Activated T-helper 1 cell treated with anti-CD3 and anti-CD28 coated beads, Interleukin-12 subunit alpha, Interleukin-12 subunit beta, Interleukin-2, Interleukin-4 antibody, amounts not matched to agents 30 ng/mL and 10 ng/mL and 1 ng/mL, durations not matched to agents 14 hours and 24 hours and 36 hours (primary cell): ENCODE measurements around the gene CDKL1. TPM values are rescaled to one million over a fixed set of nuclear protein-coding genes. Genes with fewer than 3 reads are reported as not detected.
"Not testable (repeated sequence)": the region's sequence is repeated elsewhere in the genome, so short reads cannot be mapped to it uniquely, and the experiment has no call there.

Experiments used
- DNase-seq: peaks from one replicate; pipeline ENCODE4 v3.0.0; 2021; ENCODE audit warnings: low spot score
- H3K27ac Mint-ChIP-seq: one replicate; pipeline ENCODE4 v1.8.0; 2021; ENCODE audit warnings: mild to moderate bottlenecking, mixed read lengths
- H3K27me3 Mint-ChIP-seq: one replicate; pipeline ENCODE4 v1.8.0; 2022; ENCODE audit warnings: mild to moderate bottlenecking, moderate library complexity, mixed read lengths; ENCODE audit not compliant: insufficient read depth
- H3K36me3 Mint-ChIP-seq: one replicate; pipeline ENCODE4 v1.8.0; 2021; ENCODE audit warnings: low read depth, mixed read lengths
- H3K4me1 Mint-ChIP-seq: one replicate; pipeline ENCODE4 v1.8.0; 2021; ENCODE audit warnings: low read depth, mixed read lengths
- H3K4me3 Mint-ChIP-seq: one replicate; pipeline ENCODE4 v1.8.0; 2021; ENCODE audit warnings: mild to moderate bottlenecking, moderate library complexity, mixed read lengths
- H3K9me3 Mint-ChIP-seq: one replicate; pipeline ENCODE4 v1.8.0; 2021; ENCODE audit warnings: mixed read lengths
- intact Hi-C: fragments of 100-400 bp; cut with micrococcal nuclease; formaldehyde crosslinking; loops from one replicate; pipeline ENCODE4 v1.15.1; 2024
- total RNA-seq: library from RNA; stranded (reverse); gene quantifications from 2 replicates; pipeline ENCODE4 v1.2.3, GENCODE V29; 2022

CDKL1 gene
- total RNA-seq, 1 donor from 2014 or later: 2.5 TPM

GRCh38 chr14:50361473-50362403 is 34.9 kb downstream of the CDKL1 start:
- not testable (repeated sequence) for H3K27ac Mint-ChIP-seq, H3K4me3 Mint-ChIP-seq, H3K9me3 Mint-ChIP-seq, H3K27me3 Mint-ChIP-seq, H3K36me3 Mint-ChIP-seq, DNase-seq
- intact Hi-C loops: loop anchor here (2.0 kb wide), 4 partner anchors 35 to 75 kb away; partner anchors contain the start of genes CDKL1, DMAC2L and L2HGDH
- H3K4me1 Mint-ChIP-seq: peaks cover 26% of the 10 kb centered on the region

- Mint-ChIP-seq H3K27me3 (no peaks in the 10 kb centered on the region), H3K36me3 (peaks cover 10% of the 10 kb centered on the region), H3K9me3 (no peaks in the 10 kb centered on the region), H3K27ac (no peak overlapping the region), H3K4me3 (no peak overlapping the region), H3K4me1 (peaks cover 19% of the 10 kb centered on the region)
- intact Hi-C loops: no loop called here
- DNase-seq: no peak
Measured at GRCh38 chr14:50360851-50361250, 35.8 kb downstream of the CDKL1 start.

GRCh38 chr14:50360093-50360492 is 36.6 kb downstream of the CDKL1 start:
- Mint-ChIP-seq H3K4me3 (no peak overlapping the region), H3K27me3 (no peaks in the 10 kb centered on the region), H3K36me3 (peaks cover 10% of the 10 kb centered on the region), H3K27ac (no peak overlapping the region), H3K4me1 (peaks cover 19% of the 10 kb centered on the region), H3K9me3 (no peaks in the 10 kb centered on the region)
- no peak for DNase-seq
- intact Hi-C loops: no loop called here

- peaks cover 10% of the 10 kb centered on the region for H3K36me3 Mint-ChIP-seq
- H3K9me3 Mint-ChIP-seq: no peaks in the 10 kb centered on the region
- no peak for DNase-seq
- H3K4me3 Mint-ChIP-seq: no peak overlapping the region
- no peak overlapping the region for H3K27ac Mint-ChIP-seq
- H3K27me3 Mint-ChIP-seq: no peaks in the 10 kb centered on the region
- intact Hi-C loops: no loop called here
- H3K4me1 Mint-ChIP-seq: peaks cover 19% of the 10 kb centered on the region
Measured at GRCh38 chr14:50359631-50360030, 37.0 kb downstream of the CDKL1 start.

- Mint-ChIP-seq H3K36me3 (peaks cover 10% of the 10 kb centered on the region), H3K4me3 (no peak overlapping the region), H3K4me1 (peaks cover 6% of the 10 kb centered on the region), H3K27ac (no peak overlapping the region), H3K9me3 (no peaks in the 10 kb centered on the region), H3K27me3 (no peaks in the 10 kb centered on the region)
- intact Hi-C loops: no loop called here
- no peak for DNase-seq
Measured at GRCh38 chr14:50357753-50358395, 38.8 kb downstream of the CDKL1 start.

GRCh38 chr14:50357124-50357523 is 39.6 kb downstream of the CDKL1 start:
- H3K36me3 Mint-ChIP-seq: peaks cover 7% of the 10 kb centered on the region
- H3K4me1 Mint-ChIP-seq: no peaks in the 10 kb centered on the region
- no peaks in the 10 kb centered on the region for H3K9me3 Mint-ChIP-seq
- intact Hi-C loops: no loop called here
- no peak overlapping the region for H3K27ac Mint-ChIP-seq
- no peak for DNase-seq
- no peak overlapping the region for H3K4me3 Mint-ChIP-seq
- no peaks in the 10 kb centered on the region for H3K27me3 Mint-ChIP-seq

GRCh38 chr14:50356283-50356682 is 40.4 kb downstream of the CDKL1 start:
- H3K27me3 Mint-ChIP-seq, H3K9me3 Mint-ChIP-seq, H3K27ac Mint-ChIP-seq, H3K36me3 Mint-ChIP-seq, intact Hi-C loops, DNase-seq, H3K4me3 Mint-ChIP-seq, H3K4me1 Mint-ChIP-seq: not testable (repeated sequence)

GRCh38 chr14:50355692-50356091 is 41.0 kb downstream of the CDKL1 start:
- no peak for DNase-seq
- Mint-ChIP-seq H3K4me1 (no peaks in the 10 kb centered on the region), H3K9me3 (no peaks in the 10 kb centered on the region), H3K27me3 (no peaks in the 10 kb centered on the region), H3K4me3 (no peak overlapping the region), H3K27ac (no peak overlapping the region), H3K36me3 (peaks cover 7% of the 10 kb centered on the region)
- intact Hi-C loops: no loop called here

DNA sequence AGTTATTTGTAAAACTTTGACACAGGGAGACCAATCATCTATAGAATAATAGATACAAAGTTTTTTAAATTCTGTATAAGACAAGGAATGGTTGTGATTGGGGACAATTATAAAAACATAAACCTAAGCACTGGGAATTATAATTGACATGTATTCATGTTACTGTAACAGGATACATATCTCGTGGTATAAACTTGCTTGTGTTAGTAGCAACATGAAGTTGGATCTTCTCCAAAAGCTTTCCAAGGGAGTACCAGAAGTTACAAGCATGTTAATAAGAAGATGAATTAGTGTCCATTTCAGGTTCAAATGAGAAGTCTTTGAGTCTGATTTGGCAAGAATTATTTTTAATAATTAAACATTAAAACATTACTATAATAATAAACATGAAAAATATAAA is 42.2 kb downstream of the CDKL1 start:
- intact Hi-C loops: no loop called here
- no peak for DNase-seq
- peaks cover 7% of the 10 kb centered on the region for H3K36me3 Mint-ChIP-seq
- no peak overlapping the region for H3K4me3 Mint-ChIP-seq
- H3K27me3 Mint-ChIP-seq: no peaks in the 10 kb centered on the region
- no peak overlapping the region for H3K27ac Mint-ChIP-seq
- H3K4me1 Mint-ChIP-seq: no peaks in the 10 kb centered on the region
- no peaks in the 10 kb centered on the region for H3K9me3 Mint-ChIP-seq

DNA sequence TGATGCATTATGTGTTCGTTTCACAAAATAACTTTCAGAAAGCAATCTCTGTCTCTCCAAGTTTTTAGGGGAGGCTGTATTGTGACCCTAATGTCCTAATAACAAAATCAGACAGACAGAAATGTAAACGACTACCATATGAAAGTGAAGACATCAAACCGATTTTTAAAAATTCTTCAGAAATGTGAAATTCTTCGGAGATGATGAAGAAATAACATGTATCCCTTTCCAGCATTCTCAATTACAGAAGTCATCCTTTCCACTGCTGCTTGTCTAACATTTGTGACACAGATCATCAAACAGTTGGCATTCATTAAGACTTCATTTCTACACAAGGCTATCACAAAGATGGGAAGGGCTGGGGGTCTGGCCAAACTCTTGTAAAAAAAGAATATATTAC is 43.6 kb downstream of the CDKL1 start:
- Mint-ChIP-seq H3K27ac (no peak overlapping the region), H3K4me3 (no peak overlapping the region), H3K9me3 (no peaks in the 10 kb centered on the region), H3K4me1 (no peaks in the 10 kb centered on the region), H3K27me3 (peaks cover 2% of the 10 kb centered on the region), H3K36me3 (peaks cover 6% of the 10 kb centered on the region)
- intact Hi-C loops: no loop called here
- DNase-seq: no peak

DNA sequence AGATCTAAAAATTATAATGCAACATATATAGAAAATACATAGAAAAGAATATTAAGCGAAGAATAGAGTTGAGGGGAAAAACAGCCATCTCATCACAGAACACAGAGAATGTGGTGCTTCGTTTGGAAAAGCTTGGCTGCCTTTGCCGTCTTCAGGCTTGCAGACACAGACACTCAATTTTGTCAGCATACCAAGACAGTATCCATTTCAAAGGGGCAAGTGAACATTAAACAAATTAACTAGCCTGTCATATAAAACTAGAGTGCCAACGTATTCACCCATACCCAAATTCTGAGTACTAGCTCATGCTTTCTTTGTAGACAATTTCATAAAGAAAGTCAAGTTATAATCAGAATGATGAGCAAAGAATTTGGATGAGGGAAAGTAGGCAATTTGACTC is 44.1 kb downstream of the CDKL1 start:
- Mint-ChIP-seq H3K36me3 (peaks cover 5% of the 10 kb centered on the region), H3K4me1 (no peaks in the 10 kb centered on the region), H3K9me3 (no peaks in the 10 kb centered on the region), H3K27me3 (peaks cover 6% of the 10 kb centered on the region), H3K4me3 (no peak overlapping the region), H3K27ac (no peak overlapping the region)
- intact Hi-C loops: no loop called here
- no peak for DNase-seq

DNA sequence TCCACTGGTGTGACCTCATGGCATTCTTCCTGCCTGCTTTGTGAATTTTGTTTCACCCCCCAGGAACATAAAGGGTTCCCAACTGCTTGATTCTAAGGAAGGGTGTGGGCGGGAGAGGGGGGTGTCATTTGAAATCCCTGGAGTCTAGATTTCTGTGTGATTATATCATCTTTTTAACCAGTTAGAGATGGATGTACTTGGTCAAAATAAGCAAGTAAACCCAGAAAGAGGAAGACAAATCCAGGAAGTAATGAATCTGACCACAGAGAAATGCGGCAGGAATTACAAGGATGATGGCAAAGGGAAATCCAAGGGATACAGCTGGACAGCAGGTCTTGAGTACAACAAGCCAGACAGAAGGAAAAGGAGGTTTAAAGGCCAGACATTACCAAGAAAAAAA is 45.7 kb downstream of the CDKL1 start:
- no peak for DNase-seq
- no peak overlapping the region for H3K4me3 Mint-ChIP-seq
- no peaks in the 10 kb centered on the region for H3K36me3 Mint-ChIP-seq
- H3K27me3 Mint-ChIP-seq: peaks cover 11% of the 10 kb centered on the region
- no peaks in the 10 kb centered on the region for H3K4me1 Mint-ChIP-seq
- H3K27ac Mint-ChIP-seq: no peak overlapping the region
- H3K9me3 Mint-ChIP-seq: no peaks in the 10 kb centered on the region
- intact Hi-C loops: no loop called here

DNA sequence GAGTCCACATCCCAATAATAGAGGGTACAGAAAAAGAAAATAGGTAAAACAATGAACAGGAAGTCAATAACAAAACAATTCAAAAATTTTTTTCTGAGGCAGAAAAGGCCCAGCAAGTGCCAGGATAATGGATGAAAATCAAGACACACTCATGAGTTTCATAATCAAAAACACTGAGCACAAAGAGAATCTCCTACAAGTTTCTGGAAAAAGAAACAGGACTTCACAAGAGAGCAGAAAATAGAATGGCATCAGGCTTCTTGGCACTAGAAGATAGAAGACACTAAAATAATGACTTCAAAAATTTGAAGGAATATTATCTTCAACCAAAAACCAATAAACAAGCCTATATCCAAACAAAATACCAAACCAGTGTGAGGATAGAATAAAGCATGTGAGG is 47.7 kb downstream of the CDKL1 start:
- Mint-ChIP-seq H3K27ac (no peak overlapping the region), H3K27me3 (peaks cover 16% of the 10 kb centered on the region), H3K9me3 (no peaks in the 10 kb centered on the region), H3K4me3 (no peak overlapping the region), H3K4me1 (peaks cover 12% of the 10 kb centered on the region), H3K36me3 (peaks cover 1% of the 10 kb centered on the region)
- intact Hi-C loops: no loop called here
- no peak for DNase-seq
